Progenitor cell of endocrine pancreas (in vitro differentiated cells): ENCODE measurements around the gene ZNF439. TPM values are rescaled to one million over a fixed set of nuclear protein-coding genes. Genes with fewer than 3 reads are reported as not detected.
"Not testable (repeated sequence)": the region's sequence is repeated elsewhere in the genome, so short reads cannot be mapped to it uniquely, and the experiment has no call there.

Experiments used
- DNase-seq: peaks from one replicate; pipeline ENCODE4 v3.0.0; 2021; ENCODE audit warnings: low spot score; ENCODE audit not compliant: unreplicated experiment
- H3K27ac Mint-ChIP-seq: 2 replicates; pipeline ENCODE4 v1.8.0; 2021; ENCODE audit warnings: mild to moderate bottlenecking, moderate library complexity, mixed read lengths
- H3K27me3 Mint-ChIP-seq: 2 replicates; pipeline ENCODE4 v1.8.0; 2021; ENCODE audit warnings: mixed read lengths
- H3K36me3 Mint-ChIP-seq: 2 replicates; pipeline ENCODE4 v1.8.0; 2022; ENCODE audit warnings: mixed read lengths; ENCODE audit not compliant: insufficient read depth
- H3K4me1 Mint-ChIP-seq: 2 replicates; pipeline ENCODE4 v1.8.0; 2021; ENCODE audit warnings: low read depth, mixed read lengths
- H3K4me3 Mint-ChIP-seq: 2 replicates; pipeline ENCODE4 v1.8.0; 2021; ENCODE audit warnings: low read depth, mild to moderate bottlenecking, moderate library complexity, mixed read lengths
- H3K9me3 Mint-ChIP-seq: 2 replicates; pipeline ENCODE4 v1.8.0; 2021; ENCODE audit warnings: low read depth, mixed read lengths
- CTCF ChIP-seq: fragments of 200-600 bp; sonication (generic); IDR thresholded peaks from one replicate; pipeline ENCODE4 v1.5.0; 2021; ENCODE audit warnings: antibody characterized with exemption, mild to moderate bottlenecking; ENCODE audit not compliant: unreplicated experiment
- total RNA-seq: library from RNA; stranded (reverse); gene quantifications from 2 replicates; pipeline ENCODE4 v1.2.1, GENCODE V29; 2021

The ZNF439 gene
- total RNA-seq, 1 donor from 2014 or later: 2.5 TPM

- no peak for TF ChIP-seq CTCF
- no peak for DNase-seq
- Mint-ChIP-seq H3K9me3 (peaks cover 28% of the 10 kb centered on the region), H3K4me3 (no peak overlapping the region), H3K27ac (no peak overlapping the region), H3K36me3 (peaks cover 1% of the 10 kb centered on the region), H3K4me1 (no peaks in the 10 kb centered on the region), H3K27me3 (peaks cover 3% of the 10 kb centered on the region)
These were observed 4.8 kb upstream of the ZNF439 start for GRCh38 chr19:11843722-11844121.

- peaks cover 15% of the 10 kb centered on the region for H3K9me3 Mint-ChIP-seq
- not testable (repeated sequence) for H3K36me3 Mint-ChIP-seq, H3K4me3 Mint-ChIP-seq, H3K4me1 Mint-ChIP-seq, H3K27me3 Mint-ChIP-seq, DNase-seq, H3K27ac Mint-ChIP-seq
These were observed 911 bp upstream of the ZNF439 start for GRCh38 chr19:11847615-11848014.

- peaks cover 3% of the 10 kb centered on the region for H3K36me3 Mint-ChIP-seq
- H3K9me3 Mint-ChIP-seq: peaks cover 11% of the 10 kb centered on the region
- no peak for DNase-seq
- no peaks in the 10 kb centered on the region for H3K4me1 Mint-ChIP-seq
- peak overlapping the region; percentile 24 for H3K27ac Mint-ChIP-seq
- no peak overlapping the region for H3K4me3 Mint-ChIP-seq
- H3K27me3 Mint-ChIP-seq: peaks cover 3% of the 10 kb centered on the region
- TF ChIP-seq CTCF: no peak
These were observed 329 bp upstream of the ZNF439 start for GRCh38 chr19:11848200-11848593.

GRCh38 chr19:11850289-11850688 lies 1.8 kb downstream of the ZNF439 start:
- DNase-seq, H3K4me3 Mint-ChIP-seq, H3K27me3 Mint-ChIP-seq, H3K36me3 Mint-ChIP-seq, H3K27ac Mint-ChIP-seq, H3K4me1 Mint-ChIP-seq: not testable (repeated sequence)
- peaks cover 12% of the 10 kb centered on the region for H3K9me3 Mint-ChIP-seq

GRCh38 chr19:11853358-11853757 lies 4.8 kb downstream of the ZNF439 start:
- Mint-ChIP-seq H3K27ac (no peak overlapping the region), H3K4me1 (no peaks in the 10 kb centered on the region), H3K9me3 (peaks cover 20% of the 10 kb centered on the region), H3K27me3 (no peaks in the 10 kb centered on the region), H3K4me3 (no peak overlapping the region), H3K36me3 (peaks cover 2% of the 10 kb centered on the region)
- no peak for TF ChIP-seq CTCF
- DNase-seq: no peak

- Mint-ChIP-seq H3K4me1 (no peaks in the 10 kb centered on the region), H3K9me3 (peaks cover 39% of the 10 kb centered on the region)
- no peak for TF ChIP-seq CTCF
These were observed 8.2 kb downstream of the ZNF439 start for GRCh38 chr19:11856596-11857250.

More at GRCh38 chr19:11856596-11857250, 8.2 kb downstream of the ZNF439 start:
- Mint-ChIP-seq H3K36me3 (no peaks in the 10 kb centered on the region), H3K27ac (no peak overlapping the region), H3K4me3 (no peak overlapping the region), H3K27me3 (no peaks in the 10 kb centered on the region)
- no peak for DNase-seq
